Head of caudate nucleus (tissue), 42 donors: ENCODE data around the gene ACTR10.

Source experiments
- DNase-seq, 42 donors: peaks; one replicate each; pipeline versions ENCODE4 v3.0.0 to v3.0.0-alpha.2; 2020 to 2021; ENCODE audit warnings: mixed read lengths in 7 of 42
- intact Hi-C: fragments of 100-400 bp; cut with DNase I; formaldehyde crosslinking; loops from one replicate; pipeline ENCODE4 v1.15.0; 2022

Gene ACTR10

DNA sequence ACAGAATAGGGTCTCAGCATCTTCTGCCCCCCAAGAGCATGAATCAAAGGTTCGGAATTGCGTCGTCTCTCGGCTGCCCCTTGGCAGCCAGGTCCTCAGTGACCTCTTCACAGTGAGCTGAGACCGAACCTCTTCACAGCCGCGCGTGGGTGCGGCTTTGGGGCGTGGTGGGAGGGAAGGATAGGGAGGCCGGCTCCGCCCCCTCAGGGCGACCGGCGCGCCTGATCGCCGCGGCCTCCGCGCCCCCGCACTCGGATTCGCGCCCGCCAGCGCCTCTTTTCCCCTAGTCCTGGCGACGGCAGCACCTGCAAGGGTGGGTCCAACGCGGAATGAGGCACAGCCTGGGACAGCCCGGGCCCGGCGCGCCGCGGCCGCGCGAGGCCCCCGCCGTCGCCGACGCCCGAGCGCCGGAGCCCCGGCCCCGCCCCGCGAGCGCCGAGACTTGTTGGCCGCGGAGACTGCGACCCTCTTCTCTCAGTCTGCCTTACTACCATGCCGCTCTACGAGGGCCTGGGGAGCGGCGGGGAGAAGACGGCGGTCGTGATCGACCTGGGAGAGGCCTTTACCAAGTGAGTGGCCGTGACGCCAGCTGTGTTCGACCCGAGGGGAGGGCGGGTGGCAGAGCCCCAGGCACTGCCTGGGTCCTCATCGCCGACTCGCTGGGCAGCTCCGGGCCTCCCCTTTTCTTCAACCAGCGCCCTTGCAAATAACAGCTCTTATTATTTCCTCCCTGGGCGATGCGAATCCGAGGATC is at the start of gene ACTR10:
ACTR10 (plus strand) TSS at position 424 of the 754 bp plus-strand sequence; CDS start at position 493, 69 bp downstream.
- intact Hi-C loops, result loop anchor here (5.0 kb wide), 2 partner anchors 37 to 48 kb away; partner anchors contain the start of gene ARMH4
- peak; percentile 55 to 92 (median 84) for DNase-seq

DNA sequence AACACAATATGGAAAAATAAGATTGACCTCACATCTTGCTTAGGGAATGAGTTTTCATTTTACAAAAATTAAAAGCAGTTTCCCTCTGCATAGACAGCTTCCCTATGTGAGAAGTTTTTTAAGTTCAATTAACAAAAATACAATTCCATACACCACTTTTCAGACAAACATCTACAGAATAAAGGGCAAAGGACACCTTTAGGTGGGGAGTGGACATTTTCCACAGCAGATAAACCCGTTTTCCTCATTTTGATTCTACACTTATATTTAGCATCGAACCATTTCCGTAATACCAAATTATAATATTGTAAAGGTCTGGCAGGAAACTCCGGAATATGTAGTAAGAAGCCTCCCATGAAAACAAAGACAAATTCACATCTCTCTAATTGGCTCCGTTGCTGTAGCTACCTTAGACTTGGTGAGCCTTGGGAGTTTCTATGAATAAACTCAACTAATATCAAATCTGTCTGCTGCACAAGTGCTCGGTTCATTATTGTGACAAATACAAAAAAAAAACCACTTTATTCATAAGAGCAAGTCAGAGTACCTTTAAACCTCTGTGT is 49.6 kb upstream of the ACTR10 start:
- DNase-seq, result no peak
- intact Hi-C loops, result loop anchor here (5.0 kb wide), 1 partner anchor 47 kb away; no protein-coding TSS in a partner anchor

DNA sequence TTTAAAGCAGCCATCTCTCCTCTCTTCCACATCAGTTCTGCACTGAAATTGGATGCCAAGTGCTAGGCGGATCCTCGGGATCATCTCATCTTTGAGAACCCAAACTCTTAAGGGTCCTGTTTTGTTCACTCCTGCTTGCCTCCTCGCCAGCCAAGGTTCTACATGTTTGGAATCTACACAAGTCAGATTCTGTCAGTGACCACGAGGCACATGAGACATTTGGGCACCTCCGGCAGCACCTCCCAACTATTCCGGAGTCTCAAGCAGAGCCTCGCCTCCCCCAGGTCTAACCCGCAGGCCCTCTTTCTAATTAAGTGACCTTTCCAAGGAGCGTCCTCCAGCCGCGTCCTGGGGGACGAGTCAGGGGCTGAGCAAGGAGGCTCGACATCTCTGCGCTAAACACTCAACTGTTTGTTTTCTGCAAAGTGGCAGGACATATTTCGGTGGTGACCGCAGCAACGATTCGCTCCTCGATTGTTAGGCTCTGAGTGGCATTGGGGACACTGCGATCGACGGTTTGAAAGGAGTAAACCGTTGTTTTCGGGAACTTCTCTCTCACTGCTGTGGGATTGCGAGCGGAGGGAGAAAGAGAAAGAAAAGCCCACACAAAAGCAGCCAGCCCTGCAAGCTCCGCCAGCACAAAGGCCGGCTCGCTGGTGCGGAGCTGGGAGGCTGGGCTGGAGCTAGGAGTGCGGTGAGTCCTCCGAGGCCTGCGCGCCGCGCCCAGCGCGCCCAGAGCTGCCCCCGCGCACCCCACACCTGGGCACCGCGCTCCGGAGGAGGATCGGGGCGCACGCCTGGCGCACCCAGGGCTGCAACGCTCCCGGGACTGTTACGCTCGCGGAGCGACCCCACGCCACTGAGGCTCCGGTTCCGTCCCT is 48.6 kb upstream of the ACTR10 start:
- peak in 36 of 42 donors; percentile 14 to 68 (median 38) for DNase-seq
- intact Hi-C loops, result loop anchor here (5.0 kb wide), 1 partner anchor 46 kb away; no protein-coding TSS in a partner anchor

DNA sequence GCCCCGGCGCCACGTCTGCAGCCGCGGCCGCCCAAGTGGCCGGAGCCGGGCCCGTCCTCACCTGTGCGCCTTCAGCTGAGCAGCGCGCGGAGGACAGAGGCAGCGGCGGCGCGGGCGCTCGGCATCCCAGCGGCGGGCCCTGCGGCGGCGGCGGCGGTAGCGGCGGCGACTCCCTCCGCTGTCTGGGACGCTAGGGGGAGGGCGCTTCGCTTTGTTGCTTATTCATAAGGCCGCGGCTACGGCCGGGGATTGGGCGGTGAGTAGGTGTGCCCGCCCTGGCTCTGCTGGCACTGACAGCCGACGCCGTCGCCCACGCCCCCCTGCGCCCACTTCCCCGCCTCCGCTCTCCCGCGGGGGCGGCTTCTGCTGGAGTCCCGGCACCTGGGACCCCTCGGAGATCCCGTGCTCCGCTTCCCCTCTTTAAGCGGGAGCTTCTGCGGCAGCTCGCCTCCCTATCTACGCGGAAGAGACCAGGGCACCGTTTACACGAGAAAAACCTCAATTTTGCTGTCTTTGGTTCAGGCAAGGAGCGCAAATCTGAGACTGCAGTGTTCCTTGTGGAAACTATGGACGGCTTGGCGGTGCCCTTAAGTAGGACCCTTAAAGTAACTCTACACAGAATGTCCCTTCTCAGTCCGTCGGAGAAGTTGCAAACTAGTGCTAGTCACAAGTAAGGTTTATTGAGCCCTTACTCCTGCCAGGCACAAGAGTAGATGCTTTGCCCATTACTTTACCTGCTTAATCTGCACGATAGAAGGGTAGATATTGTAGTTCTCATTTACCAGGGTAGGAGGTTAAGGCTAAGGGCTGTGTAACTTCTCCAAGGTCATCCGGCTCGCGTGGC is 47.7 kb upstream of the ACTR10 start, which contains the start of gene ARMH4:
ARMH4 (minus strand) TSS at position 200 of the 844 bp plus-strand sequence. CDS start 12,855 bp downstream, outside the sequence.
- intact Hi-C loops, result loop anchor here (5.0 kb wide), 1 partner anchor 45 kb away; no protein-coding TSS in a partner anchor
- DNase-seq, result peak; percentile 67 to 92 (median 86)

DNA sequence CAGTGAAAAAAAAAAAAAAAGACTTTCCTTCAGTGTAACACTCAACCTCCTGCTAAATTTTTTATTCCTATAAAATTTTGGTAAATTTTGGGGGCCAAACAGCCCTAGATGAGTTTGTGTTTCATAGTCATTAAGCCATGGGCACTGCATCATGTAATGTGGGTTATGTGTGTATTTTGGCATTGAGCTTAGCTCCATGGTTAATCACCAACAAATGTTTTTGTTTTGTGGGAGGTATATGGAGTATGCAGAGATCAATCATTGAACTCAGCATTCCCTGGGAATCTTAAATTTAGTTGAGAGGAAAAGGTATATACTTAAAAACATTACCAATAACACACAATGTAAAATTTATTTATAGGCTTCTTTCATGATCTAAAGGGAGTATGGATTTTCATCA is 39.4 kb upstream of the ACTR10 start:
- intact Hi-C loops, result no loop called here
- no peak for DNase-seq

DNA sequence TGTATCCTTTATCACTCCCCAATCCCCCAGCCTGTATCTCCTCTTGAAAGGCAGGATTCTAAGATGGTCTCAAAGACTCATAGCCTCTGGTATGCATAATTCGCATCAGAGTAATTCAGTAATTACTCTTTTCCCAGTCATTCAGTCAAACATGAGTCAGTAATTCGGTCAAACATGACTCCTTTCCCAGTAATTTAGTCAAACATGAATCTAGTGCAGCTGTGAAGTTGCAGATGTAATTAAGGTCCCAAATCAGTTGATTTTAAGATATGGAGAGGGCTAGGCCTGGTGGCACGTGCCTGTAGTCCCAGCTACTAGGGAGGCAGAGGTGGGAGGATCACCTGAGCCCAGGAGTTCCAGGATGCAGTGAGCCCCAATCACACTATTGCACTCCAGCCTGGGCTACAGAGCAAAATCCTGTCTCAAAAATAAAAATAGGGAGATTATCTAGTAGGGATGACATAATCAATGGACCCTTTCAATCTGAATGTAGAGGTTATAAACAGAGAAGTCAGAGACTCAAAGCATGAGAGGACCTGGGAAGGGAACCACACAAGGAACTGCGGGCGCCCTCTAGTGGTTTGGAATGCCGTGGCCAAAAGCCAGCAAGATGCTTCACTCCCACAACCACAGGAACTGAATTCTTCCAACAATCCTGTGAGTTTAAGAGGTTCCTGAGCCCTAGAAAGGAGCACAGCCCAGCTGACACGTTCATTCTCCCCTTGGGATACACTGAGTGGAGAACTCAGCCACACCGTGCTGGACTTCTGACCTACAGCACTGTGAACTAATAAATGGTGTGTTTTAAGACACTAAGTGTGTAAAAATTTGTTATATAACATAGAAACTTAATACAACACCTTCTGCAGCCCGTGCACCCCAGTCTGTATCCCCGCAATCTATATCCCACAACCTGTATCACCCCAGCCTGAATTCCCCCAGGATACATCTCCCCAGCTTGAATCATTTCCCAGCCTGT is 33.7 kb upstream of the ACTR10 start:
- DNase-seq, result peak; percentile 68 to 96 (median 90)
- intact Hi-C loops, result loop anchor here (5.0 kb wide), 1 partner anchor 59 kb away; no protein-coding TSS in a partner anchor

DNA sequence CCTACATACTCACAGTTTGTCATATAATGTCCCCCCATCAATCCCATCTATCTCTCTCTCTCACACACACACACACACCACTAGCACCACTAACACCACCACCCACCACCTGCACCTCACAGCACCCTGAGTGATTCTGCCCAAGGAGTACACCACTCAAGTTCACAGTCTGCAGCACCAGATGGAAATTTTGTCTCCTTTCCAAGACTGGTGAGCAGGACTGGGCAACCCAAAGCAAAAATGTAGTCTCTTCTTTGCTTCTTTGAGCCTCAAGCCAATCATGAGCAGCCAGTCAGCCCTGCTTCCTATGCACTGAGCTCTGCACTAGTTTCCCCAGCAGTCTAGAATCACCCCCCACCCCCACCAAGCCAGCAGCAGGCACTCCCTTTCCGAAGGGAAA is 32.9 kb upstream of the ACTR10 start:
- intact Hi-C loops, result loop anchor here (5.0 kb wide), 1 partner anchor 60 kb away; no protein-coding TSS in a partner anchor
- no peak for DNase-seq

DNA sequence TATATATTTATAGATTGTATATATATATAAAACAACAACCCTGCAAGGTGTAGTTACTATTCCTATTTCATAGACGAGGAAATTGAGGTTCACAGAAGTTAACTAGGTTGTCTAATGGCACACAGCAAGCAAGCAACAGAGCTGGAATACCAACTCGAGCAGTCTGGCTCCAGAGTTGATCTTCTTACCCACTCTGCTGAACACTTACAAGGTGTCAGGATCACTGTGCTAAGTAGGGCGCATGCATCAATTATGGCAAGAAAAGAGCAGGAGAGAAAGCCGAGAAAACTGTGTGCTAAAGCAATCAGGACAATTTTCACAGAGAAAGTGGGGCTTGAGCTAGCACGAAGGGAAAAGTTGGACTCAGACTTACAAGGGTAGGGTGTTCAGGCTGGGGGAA is 32.1 kb upstream of the ACTR10 start:
- DNase-seq, result peak in 10 of 42 donors; percentile 18 to 66 (median 36)
- intact Hi-C loops, result loop anchor here (5.0 kb wide), 1 partner anchor 61 kb away; no protein-coding TSS in a partner anchor

DNA sequence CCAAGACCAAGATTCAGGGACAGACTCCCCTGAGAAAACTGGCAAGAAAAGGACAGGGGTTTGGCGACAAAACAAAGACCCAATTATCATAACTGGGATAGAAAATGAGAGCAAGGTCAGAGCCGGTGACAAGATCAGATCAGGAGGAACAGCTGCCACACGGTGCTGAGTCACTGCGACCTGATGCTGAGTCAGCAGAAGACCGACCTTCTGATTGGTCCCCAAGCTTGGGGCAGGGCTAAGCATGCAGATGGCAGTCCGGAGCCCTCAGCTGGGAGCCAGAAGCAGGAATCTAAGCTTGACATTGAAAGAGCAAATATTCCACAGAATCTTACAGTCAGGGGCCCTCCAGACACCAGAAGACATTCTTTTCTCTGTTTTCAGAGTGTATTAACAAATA is 28.9 kb upstream of the ACTR10 start:
- DNase-seq, result peak; percentile 43 to 90 (median 74)

DNA sequence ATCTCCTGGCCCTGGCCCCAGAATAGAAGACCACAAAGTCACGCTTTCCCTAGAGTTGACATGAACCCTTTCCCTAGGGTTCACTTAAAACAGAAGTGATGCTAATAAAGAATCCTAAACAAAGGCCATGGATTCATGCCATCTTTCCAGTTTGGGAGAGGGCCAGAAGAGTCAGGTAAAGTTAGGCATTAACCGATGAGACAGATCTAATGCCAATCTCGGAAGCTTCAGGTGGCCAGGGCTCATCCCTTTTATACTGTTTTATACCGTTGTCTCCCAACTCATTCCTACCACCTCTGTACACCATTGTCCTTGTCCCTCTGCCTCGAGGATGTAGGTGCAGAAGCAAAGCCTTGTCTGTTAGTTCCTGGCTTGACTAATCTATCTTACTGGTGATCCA is 22.8 kb upstream of the ACTR10 start:
- intact Hi-C loops, result no loop called here
- no peak for DNase-seq

More for the DNA sequence above, 28.9 kb upstream of the ACTR10 start:
- intact Hi-C loops, result no loop called here

DNA sequence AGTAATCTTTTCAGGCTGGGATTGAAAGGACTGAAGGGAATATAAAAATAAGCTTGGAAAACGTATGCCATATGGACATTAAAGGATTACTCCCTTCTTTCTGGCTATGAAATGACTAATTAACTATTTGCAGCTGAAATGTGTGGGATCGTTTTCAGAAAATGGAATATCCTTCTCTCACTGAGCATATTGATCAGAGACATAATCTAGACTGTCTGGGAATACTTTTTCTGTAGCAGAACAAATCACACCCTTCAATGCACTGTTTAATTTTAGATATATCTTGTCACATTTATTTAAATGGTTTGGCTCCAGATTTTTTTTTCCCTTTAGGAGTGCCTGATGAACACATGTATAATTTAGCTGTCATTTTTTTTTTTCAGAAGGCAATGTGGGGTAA is 10.8 kb upstream of the ACTR10 start:
- intact Hi-C loops, result no loop called here

DNA sequence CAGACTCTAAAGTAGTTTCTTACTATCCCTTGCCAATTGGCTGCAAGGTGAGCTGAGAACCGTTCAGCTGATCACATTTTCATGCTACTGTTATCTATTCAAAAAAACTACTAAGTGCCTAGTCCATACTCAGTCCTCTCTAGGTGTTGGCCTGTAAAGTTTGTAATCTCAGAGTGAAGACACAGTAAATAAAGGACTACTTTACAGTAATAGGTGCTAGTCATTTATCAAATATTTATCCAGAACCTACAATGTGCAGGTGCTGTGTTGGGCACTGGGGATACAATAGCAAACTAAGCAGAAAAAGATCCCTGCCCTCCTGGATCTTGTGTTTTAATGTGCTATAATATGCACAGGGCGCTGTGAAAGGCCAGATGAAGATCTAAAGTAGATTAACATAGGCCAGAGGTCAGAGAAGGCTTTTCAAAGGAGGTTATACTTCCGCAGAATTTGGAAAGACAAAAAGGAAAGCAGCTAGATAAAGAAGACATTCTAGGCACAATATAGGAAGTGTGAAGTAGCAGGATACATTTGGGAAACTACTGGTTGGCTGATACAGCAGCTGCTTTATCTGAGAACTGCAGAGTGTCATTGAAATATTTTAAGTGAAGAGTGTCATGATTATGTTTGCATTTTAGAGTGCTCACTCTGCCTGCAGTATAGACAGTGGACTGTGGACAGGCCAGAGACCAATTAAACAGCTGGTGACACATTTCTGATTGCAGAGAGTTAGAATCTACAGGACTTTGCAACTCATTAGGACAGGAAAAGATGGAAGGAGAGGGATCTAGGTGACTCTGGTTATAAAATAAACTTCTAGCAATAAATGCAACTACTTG is 8.0 kb upstream of the ACTR10 start:
- no peak for DNase-seq
- intact Hi-C loops, result no loop called here

More for the DNA sequence above, 10.8 kb upstream of the ACTR10 start:
- no peak for DNase-seq

DNA sequence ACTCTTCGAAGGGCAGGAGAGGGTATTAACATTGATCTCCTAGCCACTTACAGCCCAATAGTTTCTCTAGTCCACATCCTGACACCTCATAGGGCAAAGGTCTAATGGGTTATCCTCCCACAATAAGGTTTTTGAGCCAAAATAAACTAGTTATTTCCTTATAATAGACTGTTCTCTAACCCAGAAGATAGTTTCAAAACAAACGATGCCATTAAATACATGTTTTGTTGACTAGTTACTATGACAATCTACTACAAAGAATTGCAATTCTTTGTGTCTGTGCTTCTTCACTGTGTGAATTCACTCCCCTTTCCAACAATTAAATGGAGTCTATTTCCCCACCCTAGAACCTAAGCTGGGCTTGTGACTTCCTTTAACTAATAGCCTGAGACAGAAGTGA is 6.4 kb upstream of the ACTR10 start:
- intact Hi-C loops, result no loop called here

DNA sequence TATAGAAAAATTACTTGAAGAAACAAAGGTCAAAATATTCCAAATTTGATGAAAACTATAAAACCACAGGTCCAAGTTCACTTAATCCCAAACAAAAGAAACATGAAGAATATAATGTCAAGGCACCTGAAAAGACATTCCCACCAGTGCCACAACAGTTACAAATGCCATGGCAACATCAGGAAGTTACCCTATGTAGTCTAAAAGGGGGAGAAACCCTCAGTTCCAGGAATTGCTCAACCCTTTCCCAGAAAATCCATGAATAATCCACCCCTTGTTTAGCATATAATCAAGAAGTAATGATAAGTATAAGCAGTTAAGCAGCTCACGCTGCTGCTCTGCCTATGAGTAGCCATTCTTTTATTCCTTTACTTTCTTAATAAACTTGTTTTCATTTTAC is 3.8 kb upstream of the ACTR10 start:
- intact Hi-C loops, result loop anchor here (5.0 kb wide), 2 partner anchors 41 to 44 kb away; partner anchors contain the start of gene ARMH4
- no peak for DNase-seq

More for the DNA sequence above, 6.4 kb upstream of the ACTR10 start:
- DNase-seq, result no peak

DNA sequence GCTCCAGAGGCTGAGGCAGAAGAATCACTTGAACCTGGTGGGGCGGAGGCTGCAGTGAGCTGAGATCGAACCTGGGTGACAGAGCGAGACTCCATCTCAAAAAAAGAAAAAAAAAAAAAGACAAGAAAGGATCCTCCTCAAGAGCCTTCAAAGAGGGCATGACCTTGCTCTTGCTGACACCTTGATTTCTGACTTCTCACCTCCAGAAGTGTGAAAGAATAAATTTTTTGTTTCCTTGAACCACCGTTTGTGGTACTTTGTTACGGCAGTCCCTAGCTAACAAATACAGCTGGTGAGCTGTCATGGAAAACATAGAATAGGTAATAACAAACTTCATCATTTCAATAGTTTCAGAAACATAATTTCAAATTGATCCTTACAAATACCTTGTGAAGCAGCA is 1.9 kb upstream of the ACTR10 start:
- no peak for DNase-seq
- intact Hi-C loops, result loop anchor here (5.0 kb wide), 2 partner anchors 39 to 46 kb away; partner anchors contain the start of gene ARMH4

DNA sequence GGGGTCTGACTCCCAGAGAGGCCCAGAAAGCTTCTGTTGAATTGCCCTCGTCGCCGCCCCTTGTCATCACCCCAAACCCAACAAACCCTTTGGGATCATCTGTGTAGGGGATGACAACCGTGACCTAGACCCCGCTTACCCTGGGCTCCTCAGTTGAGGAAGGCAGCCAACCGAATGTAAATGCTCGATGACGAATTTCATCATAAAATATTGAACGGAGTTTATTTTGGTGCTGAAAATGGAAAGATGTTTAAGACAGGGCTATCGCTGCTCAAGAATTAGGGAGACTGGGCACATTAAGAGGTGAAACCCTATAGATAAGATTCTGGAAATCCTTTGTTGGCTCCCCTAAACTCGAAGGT is 512 bp downstream of the ACTR10 start:
- DNase-seq, result peak in 1 of 42 donors; percentile 29
- intact Hi-C loops, result no loop called here
